ENCODE results near the gene EDIL3.
"Not testable (repeated sequence)": the region's sequence is repeated elsewhere in the genome, so short reads cannot be mapped to it uniquely, and the experiment has no call there.

Gene EDIL3

DNA sequence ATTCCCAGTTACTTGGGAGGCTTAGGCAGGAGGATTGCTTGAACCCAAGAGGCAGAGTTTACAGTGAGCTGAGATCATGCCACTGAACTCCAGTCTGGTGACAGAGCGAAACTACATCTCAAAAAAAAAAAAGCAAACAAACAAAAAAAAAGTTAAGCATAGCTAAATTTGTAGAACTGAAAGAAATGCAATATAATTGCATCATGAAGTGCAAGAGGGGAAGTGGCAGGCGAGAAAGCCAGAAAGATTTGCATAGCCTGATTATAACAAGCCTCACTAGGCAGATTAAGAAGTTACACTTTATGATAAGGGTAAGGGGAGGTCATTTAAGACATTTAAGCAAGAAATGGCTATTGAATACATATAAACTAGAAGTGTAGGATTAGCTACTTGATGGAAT, 187.1 kb downstream of the EDIL3 start:
- in situ Hi-C loops (cut with MboI; ENCODE audit: low sequenced_read_pairs), result no loop called here

DNA sequence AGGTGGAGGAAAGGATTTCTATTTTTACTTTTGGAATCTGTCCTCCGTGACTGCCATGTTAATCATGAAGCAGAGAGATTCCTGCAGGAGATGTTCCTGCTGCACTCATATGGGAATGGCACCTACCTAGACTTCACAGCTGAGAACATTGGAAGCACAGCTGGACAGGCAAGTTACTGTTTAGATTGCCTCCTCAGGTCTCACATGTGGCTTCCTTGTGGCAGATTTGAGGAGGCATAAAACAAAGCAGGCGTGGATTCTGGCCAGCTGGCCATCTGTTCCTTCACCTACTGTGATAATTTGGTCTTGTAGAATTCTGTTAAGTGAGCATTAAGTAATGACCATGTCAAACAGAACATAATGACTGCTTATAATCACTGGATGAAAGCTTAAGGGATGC, 193.4 kb downstream of the EDIL3 start:
- in situ Hi-C loops (cut with MboI; ENCODE audit: low sequenced_read_pairs), result no loop called here

- in situ Hi-C loops (cut with MboI; ENCODE audit: low sequenced_read_pairs), result no loop called here
Measured at GRCh38 chr5:84184857-84185256, 199.8 kb downstream of the EDIL3 start.

GRCh38 chr5:84181093-84181492, 203.6 kb downstream of the EDIL3 start:
- in situ Hi-C loops (cut with MboI; ENCODE audit: low sequenced_read_pairs), result no loop called here

DNA sequence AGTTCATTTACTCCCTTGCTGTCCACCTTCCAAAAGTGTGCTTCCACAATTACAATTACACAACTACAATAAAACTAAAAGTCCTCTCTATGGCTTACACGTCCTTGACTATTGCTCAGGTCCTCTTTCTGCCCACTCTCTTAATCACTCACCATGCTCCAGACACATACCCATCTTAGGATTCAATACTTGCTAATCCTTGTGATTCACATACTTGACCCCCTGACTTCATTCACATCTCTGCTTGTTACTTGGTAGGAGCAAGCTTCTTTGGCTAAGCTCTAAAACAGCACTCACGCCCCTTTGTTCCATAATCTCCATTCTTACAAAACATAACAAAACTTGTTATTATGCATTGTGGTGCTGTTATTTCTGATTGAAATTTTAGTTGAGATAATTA, 215.8 kb downstream of the EDIL3 start:
- in situ Hi-C loops (cut with MboI; ENCODE audit: low sequenced_read_pairs), result no loop called here

DNA sequence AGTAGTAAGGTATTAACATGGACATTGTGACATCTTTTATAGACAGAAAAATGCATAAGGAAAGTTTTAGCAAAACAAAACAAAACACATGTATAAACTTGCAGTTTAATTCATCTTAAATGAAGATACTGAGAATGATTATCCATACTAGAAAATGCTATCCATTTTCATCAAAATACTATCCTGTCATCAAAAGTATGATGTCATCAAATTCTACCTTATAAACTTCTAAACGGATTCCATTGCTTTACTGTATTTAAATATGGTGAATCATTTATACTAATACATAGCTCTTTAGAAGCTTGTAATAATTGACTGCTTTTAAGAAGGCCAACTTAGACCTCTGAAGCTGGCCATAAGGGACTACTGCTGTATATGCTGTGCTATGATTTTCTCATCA, 221.0 kb downstream of the EDIL3 start:
- in situ Hi-C loops (cut with MboI; ENCODE audit: low sequenced_read_pairs), result no loop called here

DNA sequence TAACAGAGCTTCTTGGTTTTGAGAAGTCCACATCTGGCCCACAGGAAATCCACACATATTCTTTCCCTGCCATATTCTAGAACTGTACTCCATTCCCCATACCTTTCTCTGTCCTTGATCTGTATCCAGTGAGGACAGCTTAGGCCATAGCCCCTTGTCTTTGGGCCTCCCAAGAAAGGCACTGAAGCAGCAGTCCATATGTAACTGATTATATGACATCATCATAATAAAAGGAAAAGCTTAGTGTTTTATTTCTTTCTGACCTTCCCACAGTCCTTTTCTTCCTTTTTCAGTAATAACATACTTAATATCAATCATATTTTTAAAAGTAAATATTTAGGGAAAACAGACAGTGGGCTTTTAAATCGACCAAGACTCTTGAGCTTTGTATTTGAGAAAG, 222.0 kb downstream of the EDIL3 start:
- in situ Hi-C loops (cut with MboI; ENCODE audit: low sequenced_read_pairs), result no loop called here

DNA sequence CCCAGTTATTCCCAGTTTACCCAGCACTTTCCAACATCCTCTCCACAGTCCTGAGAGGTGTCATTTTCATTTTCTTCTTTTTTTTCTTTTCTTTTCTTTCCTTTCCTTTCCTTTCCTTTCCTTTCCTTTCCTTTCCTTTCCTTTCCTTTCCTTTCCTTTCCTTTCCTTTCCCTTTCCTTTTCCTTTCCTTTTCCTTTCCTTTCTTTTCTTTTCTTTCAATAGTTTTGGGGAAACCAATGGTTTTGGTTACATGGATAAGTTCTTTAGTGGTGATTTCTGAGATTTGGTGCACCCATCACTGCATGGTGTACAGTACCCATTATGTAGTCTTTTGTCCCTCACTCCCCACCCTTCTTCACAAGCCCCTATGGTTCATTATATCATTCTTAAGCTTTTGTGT, 224.0 kb downstream of the EDIL3 start:
- in situ Hi-C loops (cut with MboI; ENCODE audit: low sequenced_read_pairs), result not testable (repeated sequence)

GRCh38 chr5:84149094-84149493, 235.6 kb downstream of the EDIL3 start:
- in situ Hi-C loops (cut with MboI; ENCODE audit: low sequenced_read_pairs), result no loop called here

GRCh38 chr5:84148651-84149050, 236.0 kb downstream of the EDIL3 start:
- in situ Hi-C loops (cut with MboI; ENCODE audit: low sequenced_read_pairs), result no loop called here

GRCh38 chr5:84137541-84137940, 247.1 kb downstream of the EDIL3 start:
- in situ Hi-C loops (cut with MboI; ENCODE audit: low sequenced_read_pairs), result no loop called here

- in situ Hi-C loops (cut with MboI; ENCODE audit: low sequenced_read_pairs), result no loop called here
Measured at GRCh38 chr5:84131372-84131771, 253.3 kb downstream of the EDIL3 start.

GRCh38 chr5:84130006-84130580, 254.6 kb downstream of the EDIL3 start:
- in situ Hi-C loops (cut with MboI; ENCODE audit: low sequenced_read_pairs), result no loop called here

DNA sequence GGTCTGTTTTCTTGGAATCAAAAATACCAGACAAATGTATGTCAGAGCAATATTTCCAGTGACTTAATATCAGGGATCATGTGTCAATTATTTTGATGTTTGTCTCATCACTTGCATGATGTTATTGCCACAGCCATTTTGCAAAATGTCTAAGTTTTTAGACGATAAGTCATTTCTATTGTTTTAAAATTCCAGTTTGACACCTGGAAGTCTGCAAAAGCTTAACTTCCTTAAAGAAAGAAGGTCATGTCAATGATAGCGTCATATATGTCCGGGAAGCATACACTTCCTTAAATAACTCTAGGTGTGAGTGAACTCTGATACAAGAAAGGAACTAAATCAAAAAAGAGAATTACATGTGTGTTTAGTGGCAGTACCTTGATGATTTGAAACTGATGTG, 259.5 kb downstream of the EDIL3 start:
- in situ Hi-C loops (cut with MboI; ENCODE audit: low sequenced_read_pairs), result no loop called here

DNA sequence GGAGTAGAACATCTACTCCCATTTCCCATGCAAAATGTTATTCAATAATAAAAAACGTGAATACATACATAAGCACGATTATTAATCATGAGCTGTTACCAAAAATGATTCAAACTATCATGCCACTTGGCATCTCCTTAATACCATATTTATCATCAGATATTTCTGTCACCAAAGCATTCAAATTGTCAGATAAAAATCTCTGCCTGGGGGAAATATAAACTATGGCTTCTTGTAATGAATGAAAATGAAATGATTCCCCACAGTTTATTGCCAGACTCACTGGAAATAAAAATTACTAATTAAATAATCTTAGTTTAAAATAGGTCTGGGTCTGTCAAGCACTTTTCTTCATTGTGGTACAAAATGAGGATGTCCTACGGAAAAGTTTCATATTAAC, 265.4 kb downstream of the EDIL3 start:
- in situ Hi-C loops (cut with MboI; ENCODE audit: low sequenced_read_pairs), result no loop called here

DNA sequence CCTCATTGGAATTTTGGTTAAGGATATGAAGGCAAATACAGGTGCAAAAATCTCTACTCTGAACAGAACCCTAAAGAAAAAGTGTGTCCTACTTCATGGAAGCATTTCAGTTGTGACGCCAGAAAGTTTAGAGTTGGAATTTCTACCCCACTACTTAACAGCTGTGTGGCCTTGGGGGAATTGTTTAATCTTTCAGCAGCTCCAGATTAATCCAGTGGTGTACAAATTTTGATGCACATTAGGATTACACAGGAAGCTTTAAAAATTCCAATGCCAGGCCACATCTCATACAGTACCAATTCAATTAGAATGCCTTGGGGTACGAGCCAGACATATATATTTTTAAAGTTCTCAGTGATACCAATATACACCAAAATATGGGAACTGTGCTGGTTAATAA, 266.1 kb downstream of the EDIL3 start:
- in situ Hi-C loops (cut with MboI; ENCODE audit: low sequenced_read_pairs), result no loop called here

GRCh38 chr5:84115727-84116126, 269.0 kb downstream of the EDIL3 start:
- in situ Hi-C loops (cut with MboI; ENCODE audit: low sequenced_read_pairs), result no loop called here

DNA sequence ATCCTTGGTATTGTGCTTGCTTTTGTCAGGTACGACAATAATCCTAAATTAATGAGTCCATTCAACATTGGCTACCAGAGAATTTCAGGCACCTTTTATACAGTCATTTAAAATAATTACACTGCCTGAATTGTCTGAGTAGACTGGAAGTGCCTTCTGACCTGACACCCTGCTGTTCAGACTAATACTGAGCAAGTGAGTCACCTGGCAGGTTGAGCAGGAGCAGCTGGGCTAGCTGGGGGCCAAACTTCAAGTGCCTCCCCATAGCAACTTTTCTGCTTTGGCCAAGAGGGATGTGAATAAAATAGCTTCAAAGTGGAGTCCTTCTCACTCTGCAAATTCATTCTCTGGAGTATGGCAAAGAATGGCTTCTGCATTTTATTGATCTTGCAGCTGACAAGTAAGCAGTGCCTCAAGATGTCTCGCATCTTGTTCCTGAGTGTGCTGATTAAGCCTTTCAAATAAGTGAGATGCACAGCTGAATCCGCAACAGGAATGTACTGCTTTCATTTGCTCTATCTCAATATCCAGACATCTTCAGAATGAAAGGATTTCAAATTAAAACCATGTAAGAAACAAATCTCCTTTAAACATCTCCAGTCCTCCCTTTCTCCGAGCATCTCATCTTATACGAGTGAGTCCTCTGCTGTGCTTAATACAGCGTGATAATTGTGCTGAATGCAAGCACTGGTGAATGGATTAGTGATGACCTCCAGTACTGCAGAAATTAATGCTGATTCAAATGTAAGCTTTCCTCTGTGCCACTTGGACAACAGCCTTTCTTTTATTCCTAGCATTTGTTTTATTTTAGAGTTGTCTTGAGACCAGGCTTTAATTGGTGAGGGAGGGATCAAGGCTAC, 271.2 kb downstream of the EDIL3 start:
- in situ Hi-C loops (cut with MboI; ENCODE audit: low sequenced_read_pairs), result no loop called here

- in situ Hi-C loops (cut with MboI; ENCODE audit: low sequenced_read_pairs), result no loop called here
Measured at GRCh38 chr5:84092738-84093137, 291.9 kb downstream of the EDIL3 start.

DNA sequence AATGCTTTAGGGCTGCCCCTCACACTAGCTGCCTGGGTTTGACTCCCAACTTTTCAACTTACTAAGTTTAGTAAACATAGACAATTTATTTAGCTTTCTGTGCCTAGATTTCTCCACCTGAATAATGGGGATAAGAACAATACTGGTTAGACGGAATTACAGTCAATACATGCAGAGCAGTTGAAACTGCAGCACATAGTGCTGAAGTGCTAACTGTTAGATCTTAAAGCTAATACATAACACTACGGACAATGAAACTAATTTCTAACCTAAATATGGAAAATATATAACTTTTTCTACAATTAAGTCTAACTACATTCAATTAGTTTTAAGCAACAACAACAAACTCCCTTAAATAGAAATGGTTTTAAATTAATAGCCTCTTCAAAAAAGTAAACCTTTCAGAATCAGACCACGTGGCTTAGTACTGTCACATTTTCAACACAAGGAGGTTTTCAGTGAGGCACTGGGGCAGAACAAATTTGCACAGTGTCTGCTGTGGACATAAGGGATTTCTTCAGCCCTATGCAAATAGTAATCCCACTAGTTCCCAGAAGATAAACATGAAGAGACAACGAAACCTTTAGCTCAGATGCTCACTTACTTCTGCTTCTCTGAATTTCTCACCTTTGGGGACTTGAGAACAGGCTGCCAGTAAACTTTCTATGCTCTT, 293.4 kb downstream of the EDIL3 start:
- in situ Hi-C loops (cut with MboI; ENCODE audit: low sequenced_read_pairs), result no loop called here

DNA sequence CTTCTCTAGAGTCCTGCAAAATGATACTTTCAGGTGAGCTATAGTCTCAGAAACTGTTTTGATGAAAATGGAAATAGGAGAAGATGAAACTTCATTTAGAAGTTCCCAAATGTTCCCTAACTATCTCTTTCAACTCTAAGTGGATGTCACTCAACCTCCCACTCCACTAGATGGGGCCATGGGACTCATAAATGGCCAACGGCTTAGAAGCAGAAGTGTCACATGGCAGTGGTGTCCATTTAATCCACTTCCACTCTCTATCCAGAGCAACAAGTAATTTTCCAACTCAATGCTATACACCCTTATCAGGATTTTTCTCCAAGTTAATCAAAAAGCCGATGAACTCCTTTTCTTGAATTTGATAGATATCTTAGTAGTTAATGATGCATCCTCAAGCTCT, 295.7 kb downstream of the EDIL3 start:
- in situ Hi-C loops (cut with MboI; ENCODE audit: low sequenced_read_pairs), result no loop called here

GRCh38 chr5:84086511-84086910, 298.2 kb downstream of the EDIL3 start:
- in situ Hi-C loops (cut with MboI; ENCODE audit: low sequenced_read_pairs), result no loop called here
